ENCODE measurements around the gene MEIOC. TPM values are rescaled to one million over a fixed set of nuclear protein-coding genes. Genes with fewer than 3 reads are reported as not detected.

MEIOC gene
- total and polyA plus RNA-seq, 9 of the 15 experiments (the other 6 are each of a cell fraction or from before 2014, with no cell fraction given): 0.04 to 0.23 (median 0.06) TPM; not detected in 5

- TF ChIP-seq ZNF280B (CRISPR knock-in tag; IDR thresholded peaks at IDR 0.05) (no peak), LARP7 (IDR thresholded peaks at IDR 0.05) (peak; percentile 71; the same call in 1 of the 2 replicates), ZFX (CRISPR knock-in tag; IDR thresholded peaks at IDR 0.05) (peak; percentile 69), ZNF253 (CRISPR knock-in tag; conservative IDR thresholded peaks at IDR 0.05) (no peak), HMG20B (CRISPR knock-in tag; IDR thresholded peaks at IDR 0.05) (no peak), ZNF449 (CRISPR knock-in tag; IDR thresholded peaks at IDR 0.05) (no peak), RAD51 (IDR thresholded peaks at IDR 0.05; ENCODE audit: borderline replicate concordance, low read depth) (no peak), ATF2 (CRISPR knock-in tag; IDR thresholded peaks at IDR 0.05) (no peak), HOMEZ (CRISPR knock-in tag; IDR thresholded peaks at IDR 0.05) (no peak), CGGBP1 (CRISPR knock-in tag; IDR thresholded peaks at IDR 0.05) (no peak), TCF3 (CRISPR knock-in tag; IDR thresholded peaks at IDR 0.05) (no peak), ZNF282 (CRISPR knock-in tag; IDR thresholded peaks at IDR 0.05) (no peak), ZNF140 (CRISPR knock-in tag; IDR thresholded peaks at IDR 0.05) (no peak), RBM39 (optimal IDR thresholded peaks at IDR 0.05; ENCODE audit: low read depth, low read length) (no peak), RBBP5 (IDR thresholded peaks at IDR 0.05; ENCODE audit: borderline replicate concordance, insufficient read depth, low read length, poor library complexity, severe bottlenecking) (peak; percentile 86), ZBTB5 (IDR thresholded peaks at IDR 0.05) (no peak; the same call in 1 of the 2 replicates), BDP1 (IDR thresholded peaks at IDR 0.05; ENCODE audit: insufficient read depth, insufficient read length) (no peak), MTA2 (IDR thresholded peaks at IDR 0.05; ENCODE audit: low read depth) (no peak; the same call in 1 of the 2 replicates), ZNF511 (CRISPR knock-in tag; IDR thresholded peaks at IDR 0.05) (no peak; the same call in none of the 2 replicates)
Observed at GRCh38 chr17:44708401-44709263, 52.4 kb downstream of the MEIOC start, which contains the start of gene DBF4B (continued).

Measured in K562 (cell line).